Hepatocyte (in vitro differentiated cells): Measurements from ENCODE around the gene CNIH2.

ENCODE experiments used
- CTCF ChIP-seq: fragments of 200-600 bp; sonication (generic); IDR thresholded peaks from 2 replicates; pipeline ENCODE4 v1.5.1; 2016; ENCODE audit warnings: antibody characterized with exemption, mild to moderate bottlenecking; ENCODE audit not compliant: poor library complexity
- EZH2 ChIP-seq: fragments of 200-600 bp; sonication (generic); IDR thresholded peaks from 2 replicates; pipeline ENCODE4 v1.6.1; 2016; ENCODE audit warnings: antibody characterized with exemption, mild to moderate bottlenecking, borderline replicate concordance
- EZH2phosphoT487 ChIP-seq: fragments of 200-600 bp; sonication (generic); IDR thresholded peaks from one replicate; pipeline ENCODE4 v1.6.1; 2018; ENCODE audit warnings: antibody characterized with exemption, mild to moderate bottlenecking, low read depth, moderate library complexity; ENCODE audit not compliant: unreplicated experiment, severe bottlenecking

DNA sequence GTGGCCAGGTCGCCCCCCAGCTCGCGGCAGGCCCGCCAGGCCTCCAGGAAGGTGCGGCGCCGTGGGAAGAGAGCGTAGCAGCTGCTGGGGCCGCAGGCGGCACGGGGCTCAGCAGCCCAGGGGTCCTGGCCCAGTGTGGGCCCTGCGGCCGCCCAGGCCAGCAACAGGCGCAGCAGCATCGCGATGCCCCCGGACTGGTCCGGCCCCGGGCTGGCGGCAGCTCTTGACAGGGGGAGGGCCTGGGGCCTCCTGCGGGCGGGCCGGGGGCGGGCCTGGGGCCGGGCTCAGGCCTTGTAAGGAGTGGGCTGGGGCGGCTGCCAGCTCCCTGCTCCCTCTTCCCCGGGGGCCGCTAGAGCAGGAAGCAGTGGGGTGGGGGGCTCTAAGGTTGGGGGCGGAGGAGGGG, 38.9 kb downstream of the CNIH2 start, which contains the start of gene CD248:
- no peak for TF ChIP-seq CTCF
- no peak for TF ChIP-seq EZH2
- no peak for TF ChIP-seq EZH2phosphoT487
